ENCODE results near the gene PSMG1. TPM values are rescaled to one million over a fixed set of nuclear protein-coding genes. Genes with fewer than 3 reads are reported as not detected.
A peak's percentile ranks its signal among the peaks of the same experiment; 100 is the strongest.

The PSMG1 gene
- total and polyA plus RNA-seq, 2 donors (not counting 3 experiments of a cell fraction or from before 2014, with no cell fraction given), result 43.2 to 75.9 TPM

DNA sequence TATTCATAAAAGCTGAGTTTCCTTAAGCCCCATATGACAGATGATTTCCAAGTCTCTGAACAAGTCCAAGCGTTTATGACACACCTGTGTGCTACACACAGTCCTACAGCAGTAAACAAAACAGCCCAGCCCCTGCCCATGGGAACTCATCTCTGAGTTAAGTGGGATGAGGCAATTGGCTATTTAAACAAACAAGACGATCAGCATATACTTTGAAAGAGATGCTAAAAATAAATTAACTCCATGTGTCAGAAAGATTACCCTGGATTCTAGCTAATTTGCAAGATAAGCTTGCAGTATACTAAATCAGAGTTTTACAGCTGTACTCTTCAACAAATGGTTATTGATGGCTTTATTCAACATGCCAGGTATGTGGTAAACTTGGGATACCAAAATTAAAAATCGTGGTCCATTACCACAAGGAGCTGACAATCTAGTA, 7.0 kb downstream of the PSMG1 start:
- H3K4me3 ChIP-seq (replicated peaks in 1 of 3; ENCODE audit: insufficient read depth in 1 of 3, low read depth in 1 of 3, low read length in 3 of 3), result no peak overlapping the region

DNA sequence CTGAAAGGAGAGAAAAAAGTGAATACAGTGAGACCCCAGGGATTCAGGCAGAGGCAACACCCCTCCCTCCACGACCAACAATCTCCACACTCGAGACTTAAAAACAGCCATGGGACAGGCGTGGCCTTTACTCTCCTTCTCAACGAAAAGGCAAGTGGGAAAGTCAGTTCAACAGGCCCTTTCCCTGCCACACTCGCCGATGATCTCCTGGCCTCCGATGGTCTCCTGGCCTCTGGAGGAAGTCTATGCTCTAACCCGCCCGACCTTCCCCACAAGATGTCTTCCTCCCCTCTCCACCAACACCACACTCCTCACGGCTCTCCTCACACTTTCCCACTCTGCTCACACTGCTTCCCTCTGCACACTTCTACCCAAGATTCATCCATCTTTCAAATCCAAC, 7.6 kb downstream of the PSMG1 start:
- Histone ChIP-seq H3K4me1 (ENCODE audit: control insufficient read depth, extremely low read depth, insufficient read depth, low read length) (peaks cover 10% of the 10 kb centered on the region), H3K4me3 (replicated peaks in 1 of 3; ENCODE audit: insufficient read depth in 1 of 3, low read depth in 1 of 3, low read length in 3 of 3) (no peak overlapping the region), H3K36me3 (ENCODE audit: control insufficient read depth in 2 of 2, extremely low read depth in 1 of 2, insufficient read depth in 2 of 2, low read length in 2 of 2) (peaks cover 2 to 13% of the 10 kb centered on the region in 2 experiments), H3K27me3 (ENCODE audit: control insufficient read depth in 2 of 2, insufficient read depth in 2 of 2, low read length in 2 of 2) (no peaks in the 10 kb centered on the region), H3K27ac (ENCODE audit: insufficient read depth, low read depth, low read length) (peak overlapping the region; percentile 12), H4K20me1 (replicated peaks; ENCODE audit: control insufficient read depth, extremely low read depth, insufficient read depth, low read length) (no peaks in the 10 kb centered on the region), H3K9ac (replicated peaks; ENCODE audit: extremely low read depth, insufficient read depth, low read length) (no peak overlapping the region), H3K79me2 (ENCODE audit: control insufficient read depth, insufficient read depth, low read length) (peaks cover 15% of the 10 kb centered on the region), H3K4me2 (ENCODE audit: insufficient read depth, low read length) (peak overlapping the region; percentile 27), H3K9me1 (replicated peaks; ENCODE audit: control insufficient read depth, extremely low read depth, insufficient read depth, low read length) (no peaks in the 10 kb centered on the region), H2AFZ (ENCODE audit: low read depth, low read length) (peak overlapping the region; percentile 61), H3K9me3 (replicated peaks; ENCODE audit: control insufficient read depth, insufficient read depth, low read length) (no peaks in the 10 kb centered on the region)
- dilution Hi-C loops (cut with MboI; ENCODE audit: extremely low pct_ligation_motif_present, low sequenced_read_pairs) (no loop called here), intact Hi-C loops (cut with micrococcal nuclease) (loop anchor here (1.0 to 10.0 kb wide), 3 partner anchors 441 to 791 kb away; no protein-coding TSS in a partner anchor)
- TF ChIP-seq FOS (IDR thresholded peaks at IDR 0.05; ENCODE audit: borderline replicate concordance, insufficient read depth, low read length) (no peak), POLR2A (IDR thresholded peaks at IDR 0.05; ENCODE audit: low read depth, low read length) (no peak), POLR2AphosphoS5 (IDR thresholded peaks at IDR 0.05; ENCODE audit: insufficient read depth, low read depth, low read length) (no peak), MYC (IDR thresholded peaks at IDR 0.05; ENCODE audit: low read depth, low read length) (no peak), GATA2 (IDR thresholded peaks at IDR 0.05; ENCODE audit: insufficient read depth, insufficient read length, low read depth, low read length) (no peak), JUN (IDR thresholded peaks at IDR 0.05; ENCODE audit: borderline replicate concordance, insufficient read depth, insufficient read length, low read depth) (no peak), EZH2 (IDR thresholded peaks at IDR 0.05; ENCODE audit: borderline replicate concordance, low read depth, low read length, severe bottlenecking) (no peak)
- TF ChIP-seq, protein P1, sequence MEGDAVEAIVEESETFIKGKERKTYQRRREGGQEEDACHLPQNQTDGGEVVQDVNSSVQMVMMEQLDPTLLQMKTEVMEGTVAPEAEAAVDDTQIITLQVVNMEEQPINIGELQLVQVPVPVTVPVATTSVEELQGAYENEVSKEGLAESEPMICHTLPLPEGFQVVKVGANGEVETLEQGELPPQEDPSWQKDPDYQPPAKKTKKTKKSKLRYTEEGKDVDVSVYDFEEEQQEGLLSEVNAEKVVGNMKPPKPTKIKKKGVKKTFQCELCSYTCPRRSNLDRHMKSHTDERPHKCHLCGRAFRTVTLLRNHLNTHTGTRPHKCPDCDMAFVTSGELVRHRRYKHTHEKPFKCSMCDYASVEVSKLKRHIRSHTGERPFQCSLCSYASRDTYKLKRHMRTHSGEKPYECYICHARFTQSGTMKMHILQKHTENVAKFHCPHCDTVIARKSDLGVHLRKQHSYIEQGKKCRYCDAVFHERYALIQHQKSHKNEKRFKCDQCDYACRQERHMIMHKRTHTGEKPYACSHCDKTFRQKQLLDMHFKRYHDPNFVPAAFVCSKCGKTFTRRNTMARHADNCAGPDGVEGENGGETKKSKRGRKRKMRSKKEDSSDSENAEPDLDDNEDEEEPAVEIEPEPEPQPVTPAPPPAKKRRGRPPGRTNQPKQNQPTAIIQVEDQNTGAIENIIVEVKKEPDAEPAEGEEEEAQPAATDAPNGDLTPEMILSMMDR (IDR thresholded peaks at IDR 0.05; ENCODE audit: extremely low read depth in 1 of 2, insufficient read depth in 1 of 2, low read depth in 1 of 2, low read length in 2 of 2), result no peak
- TF ChIP-seq, protein P2, sequence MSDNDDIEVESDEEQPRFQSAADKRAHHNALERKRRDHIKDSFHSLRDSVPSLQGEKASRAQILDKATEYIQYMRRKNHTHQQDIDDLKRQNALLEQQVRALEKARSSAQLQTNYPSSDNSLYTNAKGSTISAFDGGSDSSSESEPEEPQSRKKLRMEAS (IDR thresholded peaks at IDR 0.05; ENCODE audit: insufficient read depth, insufficient read length), result no peak
- CTCF ChIA-PET, result no interaction called here
- FAIRE-seq (no peak), DNase-seq (ENCODE audit: low read depth, low spot score) (peak; percentile 9)
- POLR2A ChIA-PET, result no interaction called here
- BruUV-seq (replicated peaks), result no TSS peak

More for the DNA sequence above, 7.0 kb downstream of the PSMG1 start:
- no peaks in the 10 kb centered on the region for H3K9me1 ChIP-seq (replicated peaks; ENCODE audit: control insufficient read depth, extremely low read depth, insufficient read depth, low read length)
- H3K4me1 ChIP-seq (ENCODE audit: control insufficient read depth, extremely low read depth, insufficient read depth, low read length), result peaks cover 10% of the 10 kb centered on the region
- H3K36me3 ChIP-seq (ENCODE audit: control insufficient read depth in 2 of 2, extremely low read depth in 1 of 2, insufficient read depth in 2 of 2, low read length in 2 of 2), result peaks cover 2 to 10% of the 10 kb centered on the region in 2 experiments
- BruUV-seq (replicated peaks), result no TSS peak
- H2AFZ ChIP-seq (ENCODE audit: low read depth, low read length), result peak overlapping the region; percentile 61
- POLR2A ChIA-PET, result no interaction called here
- peaks cover 22% of the 10 kb centered on the region for H3K79me2 ChIP-seq (ENCODE audit: control insufficient read depth, insufficient read depth, low read length)
- TF ChIP-seq GATA2 (IDR thresholded peaks at IDR 0.05; ENCODE audit: insufficient read depth, insufficient read length, low read depth, low read length), result no peak
- CTCF ChIA-PET, result interaction anchor here (1.2 to 1.8 kb wide), 3 partner anchors 8 to 671 kb away, joined by 3 to 6 read pairs (median 4); no protein-coding TSS in a partner anchor
- FAIRE-seq, result no peak
- no peaks in the 10 kb centered on the region for H3K9me3 ChIP-seq (replicated peaks; ENCODE audit: control insufficient read depth, insufficient read depth, low read length)
- H3K27ac ChIP-seq (ENCODE audit: insufficient read depth, low read depth, low read length), result no peak overlapping the region
- H3K4me2 ChIP-seq (ENCODE audit: insufficient read depth, low read length), result no peak overlapping the region
- no peak for DNase-seq (ENCODE audit: low read depth, low spot score)
- intact Hi-C loops (cut with micrococcal nuclease), result loop anchor here (10.0 kb wide), 2 partner anchors 671 to 791 kb away; no protein-coding TSS in a partner anchor
- dilution Hi-C loops (cut with MboI; ENCODE audit: extremely low pct_ligation_motif_present, low sequenced_read_pairs), result no loop called here
- H4K20me1 ChIP-seq (replicated peaks; ENCODE audit: control insufficient read depth, extremely low read depth, insufficient read depth, low read length), result no peaks in the 10 kb centered on the region
- no peaks in the 10 kb centered on the region for H3K27me3 ChIP-seq (ENCODE audit: control insufficient read depth in 2 of 2, insufficient read depth in 2 of 2, low read length in 2 of 2)
- no peak overlapping the region for H3K9ac ChIP-seq (replicated peaks; ENCODE audit: extremely low read depth, insufficient read depth, low read length)
